ENCODE data around the gene FAR2.
A peak's percentile ranks its signal among the peaks of the same experiment; 100 is the strongest.
"Not testable (repeated sequence)": the region's sequence is repeated elsewhere in the genome, so short reads cannot be mapped to it uniquely, and the experiment has no call there.

The FAR2 gene

DNA sequence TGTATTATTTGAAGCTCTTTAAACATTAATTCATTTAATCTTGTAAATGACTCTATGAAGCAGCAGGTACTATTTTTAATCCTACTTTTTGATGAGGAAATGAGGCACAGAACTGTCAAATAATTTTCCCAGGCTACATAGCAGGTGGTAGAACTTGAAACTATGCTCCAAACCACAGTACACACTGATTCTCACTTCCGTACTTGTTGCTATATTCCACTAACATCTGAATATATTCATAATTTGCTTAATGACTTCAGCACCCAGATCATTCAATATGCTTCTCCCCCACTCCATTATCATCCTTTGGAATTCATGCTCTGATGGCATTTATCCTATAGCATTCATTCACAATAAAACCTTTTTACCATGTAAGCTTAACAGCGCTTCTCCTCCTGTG lies 227.0 kb downstream of the FAR2 start:
- H3K4me3 ChIP-seq (ENCODE audit: low read depth, low read length): no peak overlapping the region
- DNase-seq (ENCODE audit: low read depth): no peak
- TF ChIP-seq, protein P1, sequence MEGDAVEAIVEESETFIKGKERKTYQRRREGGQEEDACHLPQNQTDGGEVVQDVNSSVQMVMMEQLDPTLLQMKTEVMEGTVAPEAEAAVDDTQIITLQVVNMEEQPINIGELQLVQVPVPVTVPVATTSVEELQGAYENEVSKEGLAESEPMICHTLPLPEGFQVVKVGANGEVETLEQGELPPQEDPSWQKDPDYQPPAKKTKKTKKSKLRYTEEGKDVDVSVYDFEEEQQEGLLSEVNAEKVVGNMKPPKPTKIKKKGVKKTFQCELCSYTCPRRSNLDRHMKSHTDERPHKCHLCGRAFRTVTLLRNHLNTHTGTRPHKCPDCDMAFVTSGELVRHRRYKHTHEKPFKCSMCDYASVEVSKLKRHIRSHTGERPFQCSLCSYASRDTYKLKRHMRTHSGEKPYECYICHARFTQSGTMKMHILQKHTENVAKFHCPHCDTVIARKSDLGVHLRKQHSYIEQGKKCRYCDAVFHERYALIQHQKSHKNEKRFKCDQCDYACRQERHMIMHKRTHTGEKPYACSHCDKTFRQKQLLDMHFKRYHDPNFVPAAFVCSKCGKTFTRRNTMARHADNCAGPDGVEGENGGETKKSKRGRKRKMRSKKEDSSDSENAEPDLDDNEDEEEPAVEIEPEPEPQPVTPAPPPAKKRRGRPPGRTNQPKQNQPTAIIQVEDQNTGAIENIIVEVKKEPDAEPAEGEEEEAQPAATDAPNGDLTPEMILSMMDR (IDR thresholded peaks at IDR 0.05; ENCODE audit: low read depth, low read length, missing control alignments): no peak
- in situ Hi-C loops (cut with HindIII; ENCODE audit: low sequenced_read_pairs): no loop called here

DNA sequence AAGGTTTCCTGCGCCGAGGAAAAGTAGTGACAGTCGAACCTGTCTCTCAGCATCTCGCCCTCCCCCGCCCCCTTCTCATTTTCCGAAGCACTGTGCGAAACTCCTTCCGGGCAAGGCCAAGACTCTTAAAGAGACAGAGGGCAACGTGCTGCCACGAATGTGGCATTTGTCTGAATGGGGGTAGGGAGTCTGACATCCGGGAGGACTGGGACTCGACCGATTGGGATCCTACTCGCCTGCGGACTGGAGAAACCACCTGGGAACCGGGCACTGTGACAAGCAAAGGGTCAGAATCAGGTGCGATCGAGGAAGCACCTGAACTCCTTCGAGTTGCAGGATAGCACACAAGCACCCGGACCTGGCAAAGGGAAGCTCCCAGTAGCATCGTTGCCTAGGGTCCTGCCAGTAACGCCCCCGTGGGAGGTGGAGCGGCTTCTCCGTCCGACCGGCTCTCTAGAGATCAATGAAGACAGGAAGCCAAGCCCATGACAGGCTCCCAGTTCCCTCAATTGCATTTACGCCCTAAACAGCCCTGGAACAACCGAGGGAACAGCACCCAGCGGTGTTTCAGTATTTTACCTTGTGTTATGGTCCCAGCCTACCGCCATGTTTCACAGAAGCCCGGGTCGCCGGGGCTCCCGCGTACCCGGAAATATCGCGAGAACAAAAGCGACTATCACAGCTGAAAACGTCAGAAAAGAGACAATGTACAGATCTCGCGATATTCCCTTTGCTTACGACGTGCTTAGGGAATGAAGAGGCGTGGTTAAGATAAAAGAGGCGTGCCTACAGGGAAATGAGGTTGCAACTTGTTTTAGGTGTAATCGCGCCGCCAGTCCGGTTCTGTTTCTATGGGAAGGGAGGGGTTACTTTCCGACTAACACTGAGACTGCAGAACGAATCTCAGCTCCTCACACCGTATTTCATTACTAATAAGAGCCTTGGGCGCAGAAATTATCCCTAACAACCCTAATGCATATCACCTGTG lies 231.8 kb downstream of the FAR2 start, which contains the start of gene ERGIC2:
TSS of gene ERGIC2 (minus strand) at position 637 of the 988 bp plus-strand sequence. CDS start 9,539 bp downstream, outside the sequence.
- H3K4me3 ChIP-seq (ENCODE audit: low read depth, low read length): peak within 1 kb of the TSS; percentile 70
- TF ChIP-seq, protein P1 (IDR thresholded peaks at IDR 0.05; ENCODE audit: low read depth, low read length, missing control alignments): no peak
- DNase-seq (ENCODE audit: low read depth): peak; percentile 99
- in situ Hi-C loops (cut with HindIII; ENCODE audit: low sequenced_read_pairs): no loop called here

DNA sequence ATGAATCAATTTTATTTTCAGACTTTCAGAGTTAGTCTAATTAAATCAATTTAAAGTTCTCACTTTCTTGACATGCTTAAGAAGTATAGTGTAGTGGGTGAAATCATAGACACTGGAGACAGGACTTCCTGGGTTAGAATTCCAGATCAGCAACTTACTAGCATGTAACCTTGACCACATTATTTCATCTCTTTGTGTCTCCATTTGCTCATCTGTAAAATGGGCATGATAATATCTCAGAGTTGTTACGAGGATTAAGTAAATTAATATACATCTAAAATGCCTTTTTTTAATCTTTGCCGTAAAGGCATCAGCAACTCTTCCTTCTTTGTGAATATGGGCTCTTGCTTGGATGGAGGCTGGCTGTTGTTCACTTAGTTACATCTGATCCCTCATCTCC lies 233.2 kb downstream of the FAR2 start:
- no peak overlapping the region for H3K4me3 ChIP-seq (ENCODE audit: low read depth, low read length)
- in situ Hi-C loops (cut with HindIII; ENCODE audit: low sequenced_read_pairs): no loop called here
- TF ChIP-seq, protein P1 (IDR thresholded peaks at IDR 0.05; ENCODE audit: low read depth, low read length, missing control alignments): no peak
- DNase-seq (ENCODE audit: low read depth): no peak

DNA sequence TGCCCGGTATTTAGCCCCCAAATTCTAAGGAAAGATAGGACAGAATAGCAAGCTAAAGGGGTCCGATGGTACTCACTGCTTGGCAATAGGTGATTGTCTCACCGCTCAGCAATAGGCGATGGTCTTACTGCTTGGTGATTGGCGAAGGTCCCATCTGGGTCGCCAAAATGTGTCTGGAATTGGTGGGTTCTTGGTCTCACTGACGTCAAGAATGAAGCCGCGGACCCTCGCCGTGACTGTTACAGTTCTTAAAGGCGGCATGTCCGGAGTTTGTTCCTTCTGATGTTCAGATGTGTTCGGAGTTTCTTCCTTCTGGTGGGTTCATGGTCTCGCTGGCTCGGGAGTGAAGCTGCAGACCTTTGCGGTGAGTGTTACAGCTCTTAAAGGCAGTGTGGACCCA lies 236.1 kb downstream of the FAR2 start:
- in situ Hi-C loops (cut with HindIII; ENCODE audit: low sequenced_read_pairs); DNase-seq (ENCODE audit: low read depth); H3K4me3 ChIP-seq (ENCODE audit: low read depth, low read length): not testable (repeated sequence)
